Progenitor cell of endocrine pancreas (in vitro differentiated cells): Measurements from ENCODE around the gene RARB. TPM values are rescaled to one million over a fixed set of nuclear protein-coding genes. Genes with fewer than 3 reads are reported as not detected.

Source experiments
- DNase-seq: peaks from one replicate; pipeline ENCODE4 v3.0.0; 2021; ENCODE audit warnings: low spot score; ENCODE audit not compliant: unreplicated experiment
- H3K27ac Mint-ChIP-seq: 2 replicates; pipeline ENCODE4 v1.8.0; 2021; ENCODE audit warnings: mild to moderate bottlenecking, moderate library complexity, mixed read lengths
- H3K27me3 Mint-ChIP-seq: 2 replicates; pipeline ENCODE4 v1.8.0; 2021; ENCODE audit warnings: mixed read lengths
- H3K36me3 Mint-ChIP-seq: 2 replicates; pipeline ENCODE4 v1.8.0; 2022; ENCODE audit warnings: mixed read lengths; ENCODE audit not compliant: insufficient read depth
- H3K4me1 Mint-ChIP-seq: 2 replicates; pipeline ENCODE4 v1.8.0; 2021; ENCODE audit warnings: low read depth, mixed read lengths
- H3K4me3 Mint-ChIP-seq: 2 replicates; pipeline ENCODE4 v1.8.0; 2021; ENCODE audit warnings: low read depth, mild to moderate bottlenecking, moderate library complexity, mixed read lengths
- H3K9me3 Mint-ChIP-seq: 2 replicates; pipeline ENCODE4 v1.8.0; 2021; ENCODE audit warnings: low read depth, mixed read lengths
- total RNA-seq: library from RNA; stranded (reverse); gene quantifications from 2 replicates; pipeline ENCODE4 v1.2.1, GENCODE V29; 2021
- TF ChIP-seq, protein P1 (sequence below): fragments of 200-600 bp; sonication (generic); IDR thresholded peaks from one replicate; pipeline ENCODE4 v1.5.0; 2021; ENCODE audit warnings: antibody characterized with exemption, mild to moderate bottlenecking; ENCODE audit not compliant: unreplicated experiment

Gene RARB
- total RNA-seq, 1 donor from 2014 or later = 30.0 TPM

DNA sequence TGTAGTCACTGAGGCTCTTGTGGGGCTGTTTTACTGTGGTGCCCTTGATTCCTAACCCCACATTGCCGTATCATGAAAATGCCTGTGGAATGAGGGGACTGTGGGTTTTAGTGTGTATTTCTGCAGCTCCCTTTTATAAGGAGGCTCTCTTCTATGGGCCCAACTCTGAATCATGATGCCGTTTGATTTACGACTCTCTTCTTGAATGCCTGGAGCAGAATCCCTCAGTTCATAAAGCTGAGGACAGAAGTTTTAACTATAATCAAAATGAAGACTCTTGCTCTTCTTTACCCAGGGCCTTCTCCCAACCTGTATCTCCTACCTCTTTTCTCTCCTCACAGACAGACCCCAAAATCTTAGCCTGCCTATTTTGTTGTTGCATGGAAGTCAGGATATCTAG, 109.5 kb downstream of the RARB start:
- Mint-ChIP-seq H3K27me3 (no peaks in the 10 kb centered on the region), H3K9me3 (peaks cover 3% of the 10 kb centered on the region), H3K27ac (no peak overlapping the region), H3K4me1 (peaks cover 28% of the 10 kb centered on the region), H3K4me3 (no peak overlapping the region), H3K36me3 (peaks cover 12% of the 10 kb centered on the region)
- TF ChIP-seq, protein P1, sequence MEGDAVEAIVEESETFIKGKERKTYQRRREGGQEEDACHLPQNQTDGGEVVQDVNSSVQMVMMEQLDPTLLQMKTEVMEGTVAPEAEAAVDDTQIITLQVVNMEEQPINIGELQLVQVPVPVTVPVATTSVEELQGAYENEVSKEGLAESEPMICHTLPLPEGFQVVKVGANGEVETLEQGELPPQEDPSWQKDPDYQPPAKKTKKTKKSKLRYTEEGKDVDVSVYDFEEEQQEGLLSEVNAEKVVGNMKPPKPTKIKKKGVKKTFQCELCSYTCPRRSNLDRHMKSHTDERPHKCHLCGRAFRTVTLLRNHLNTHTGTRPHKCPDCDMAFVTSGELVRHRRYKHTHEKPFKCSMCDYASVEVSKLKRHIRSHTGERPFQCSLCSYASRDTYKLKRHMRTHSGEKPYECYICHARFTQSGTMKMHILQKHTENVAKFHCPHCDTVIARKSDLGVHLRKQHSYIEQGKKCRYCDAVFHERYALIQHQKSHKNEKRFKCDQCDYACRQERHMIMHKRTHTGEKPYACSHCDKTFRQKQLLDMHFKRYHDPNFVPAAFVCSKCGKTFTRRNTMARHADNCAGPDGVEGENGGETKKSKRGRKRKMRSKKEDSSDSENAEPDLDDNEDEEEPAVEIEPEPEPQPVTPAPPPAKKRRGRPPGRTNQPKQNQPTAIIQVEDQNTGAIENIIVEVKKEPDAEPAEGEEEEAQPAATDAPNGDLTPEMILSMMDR = no peak
- no peak for DNase-seq

DNA sequence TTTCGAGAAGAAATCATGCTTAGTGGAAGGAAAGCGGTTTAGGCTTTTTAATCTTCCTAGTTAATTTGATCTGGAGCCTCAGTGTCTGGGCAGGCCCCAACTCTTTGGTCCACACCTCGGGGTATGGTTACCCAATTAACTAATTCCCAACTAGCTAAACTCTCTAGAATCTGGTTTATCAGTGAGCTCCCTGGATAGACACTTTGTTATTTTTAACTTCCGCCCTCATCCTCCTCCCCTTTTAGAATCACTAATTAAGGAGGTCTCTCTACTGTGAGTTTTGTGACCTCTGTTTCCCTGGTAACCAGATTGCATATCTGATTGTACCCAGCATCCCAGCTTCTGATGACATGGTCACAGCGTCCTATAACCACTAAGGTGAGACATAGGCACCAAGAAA, 112.2 kb downstream of the RARB start:
- H3K4me3 Mint-ChIP-seq = no peak overlapping the region
- no peaks in the 10 kb centered on the region for H3K27me3 Mint-ChIP-seq
- TF ChIP-seq, protein P1 = no peak
- H3K27ac Mint-ChIP-seq = peak overlapping the region; percentile 46
- H3K4me1 Mint-ChIP-seq = peaks cover 17% of the 10 kb centered on the region
- H3K9me3 Mint-ChIP-seq = peaks cover 3% of the 10 kb centered on the region
- peaks cover 8% of the 10 kb centered on the region for H3K36me3 Mint-ChIP-seq
- no peak for DNase-seq

DNA sequence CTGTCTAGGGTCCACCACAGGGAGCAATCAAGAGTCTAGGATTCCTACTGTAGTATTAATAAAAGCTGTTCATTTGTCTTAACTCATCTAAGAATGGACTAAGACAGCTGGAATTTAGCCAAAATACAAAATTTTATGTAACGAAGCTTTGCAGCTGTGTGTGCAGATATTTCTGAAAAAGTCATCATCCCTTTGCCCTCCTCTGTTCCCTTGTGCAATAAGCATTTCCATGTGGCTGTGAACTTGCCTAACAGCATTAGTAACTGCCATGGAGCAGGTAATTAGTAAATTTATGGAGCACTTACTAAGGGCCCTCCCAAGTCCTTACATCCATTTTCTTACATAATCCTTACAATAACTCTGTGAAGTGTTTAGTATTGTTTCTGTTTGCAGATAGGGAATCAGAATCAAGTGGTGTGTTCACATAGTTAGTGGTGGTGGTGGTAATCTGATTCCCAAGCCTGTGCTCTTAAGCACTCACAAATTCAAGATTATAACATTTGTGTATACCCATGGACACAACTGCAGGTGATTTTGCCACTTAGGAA, 114.5 kb downstream of the RARB start:
- TF ChIP-seq, protein P1 = no peak
- Mint-ChIP-seq H3K4me1 (peaks cover 16% of the 10 kb centered on the region), H3K4me3 (no peak overlapping the region), H3K27ac (no peak overlapping the region), H3K36me3 (peaks cover 7% of the 10 kb centered on the region), H3K9me3 (peaks cover 3% of the 10 kb centered on the region), H3K27me3 (no peaks in the 10 kb centered on the region)
- no peak for DNase-seq

DNA sequence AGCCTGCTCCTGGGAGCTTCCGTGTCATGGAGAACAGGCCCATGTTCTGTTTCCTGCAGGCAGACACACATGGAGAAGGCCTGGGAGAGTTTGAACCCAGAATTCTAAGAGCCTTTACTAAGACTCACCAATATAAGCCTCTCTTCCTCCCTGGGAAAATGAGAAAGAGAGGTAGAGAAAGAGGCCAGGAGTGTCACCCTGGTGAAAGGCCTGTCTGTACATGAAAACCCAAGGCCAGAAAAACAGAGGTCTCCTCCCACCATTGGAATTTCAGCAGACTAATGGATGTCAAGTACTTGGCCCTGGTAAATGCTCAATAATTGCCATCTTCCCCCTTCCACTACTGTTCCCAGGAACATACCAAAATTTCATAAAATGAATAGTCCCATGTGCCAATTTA, 119.0 kb downstream of the RARB start:
- Mint-ChIP-seq H3K4me1 (peaks cover 7% of the 10 kb centered on the region), H3K9me3 (peaks cover 8% of the 10 kb centered on the region), H3K27me3 (no peaks in the 10 kb centered on the region), H3K36me3 (peaks cover 13% of the 10 kb centered on the region), H3K4me3 (no peak overlapping the region), H3K27ac (peak overlapping the region; percentile 51)
- TF ChIP-seq, protein P1 = no peak
- DNase-seq = no peak

DNA sequence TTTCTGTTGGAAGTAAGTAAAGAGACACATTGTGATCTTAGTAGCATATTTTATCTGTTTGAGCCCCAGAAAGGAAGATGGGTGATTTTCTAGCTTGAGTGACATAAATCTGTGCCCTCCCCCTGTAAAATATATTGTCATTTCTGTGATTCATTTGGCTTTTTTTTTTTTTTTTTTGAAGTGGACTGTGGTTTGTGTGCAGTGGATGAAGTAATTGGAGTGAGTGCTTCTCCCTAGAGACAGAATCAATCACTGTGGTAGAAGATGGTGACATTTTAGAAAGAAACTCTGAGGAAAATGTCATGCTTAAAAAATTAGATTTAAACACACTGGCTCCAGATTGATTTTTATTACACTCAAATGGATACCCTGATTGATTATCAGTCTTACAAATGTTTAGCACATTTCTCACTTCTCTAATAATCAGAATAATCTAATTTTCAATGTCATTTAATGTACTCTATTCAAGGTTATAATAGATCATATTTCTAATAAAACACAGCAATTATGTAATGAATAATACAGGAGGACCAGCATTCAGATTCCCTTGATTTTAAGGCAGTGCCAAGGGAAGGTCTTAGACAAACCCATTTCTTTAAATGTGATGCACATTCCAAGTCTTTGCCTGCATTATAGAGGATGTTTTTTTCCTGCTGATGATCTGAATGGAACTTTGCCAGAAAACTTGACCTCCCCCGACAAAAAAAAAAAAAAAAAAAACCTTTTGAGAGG, 120.0 kb downstream of the RARB start:
- Mint-ChIP-seq H3K4me3 (no peak overlapping the region), H3K27me3 (no peaks in the 10 kb centered on the region), H3K9me3 (peaks cover 13% of the 10 kb centered on the region), H3K36me3 (peaks cover 18% of the 10 kb centered on the region), H3K27ac (no peak overlapping the region), H3K4me1 (peaks cover 12% of the 10 kb centered on the region)
- TF ChIP-seq, protein P1 = no peak
- DNase-seq = no peak
